HepG2 (cell line): ENCODE measurements around the gene TSPAN31. TPM values are rescaled to one million over a fixed set of nuclear protein-coding genes. Genes with fewer than 3 reads are reported as not detected.

Source experiments
- ARID2 ChIP-seq: sonication (generic); formaldehyde crosslinking; IDR thresholded peaks from 2 replicates; pipeline ENCODE4 v1.8.1; 2022; ENCODE audit warnings: mild to moderate bottlenecking, missing genetic modification reagents, borderline replicate concordance
- CHD2 ChIP-seq: IDR thresholded peaks from 2 replicates; pipeline ENCODE4 v1.6.1; 2011; ENCODE audit warnings: low read depth, low read length, improper control_type of control experiment
- HMGXB4 ChIP-seq, 2 experiments: sonication (generic) in 1 of 2; formaldehyde crosslinking in 1 of 2; IDR thresholded peaks; 2 replicates each; pipeline versions ENCODE4 v1.4.0 to v1.6.1; 2018 to 2020; ENCODE audit warnings: missing genetic modification reagents in 2 of 2, borderline replicate concordance in 1 of 2, low read depth in 1 of 2, mild to moderate bottlenecking in 1 of 2, missing biosample characterization in 1 of 2
- MED8 ChIP-seq: sonication (generic); formaldehyde crosslinking; IDR thresholded peaks from 2 replicates; pipeline ENCODE4 v1.8.1; 2023; ENCODE audit warnings: mild to moderate bottlenecking, missing genetic modification reagents; ENCODE audit not compliant: insufficient replicate concordance
- PAX8 ChIP-seq: sonication (generic); formaldehyde crosslinking; IDR thresholded peaks from 2 replicates; pipeline ENCODE4 v1.8.0; 2022; ENCODE audit warnings: mild to moderate bottlenecking, missing genetic modification reagents, borderline replicate concordance
- PRDM4 ChIP-seq: sonication (generic); formaldehyde crosslinking; IDR thresholded peaks from 2 replicates; pipeline ENCODE4 v1.9.0; 2021; ENCODE audit warnings: missing genetic modification reagents, borderline replicate concordance
- RXRA ChIP-seq: sonication (generic); formaldehyde crosslinking; IDR thresholded peaks from 2 replicates; pipeline ENCODE4 v1.5.1; 2020; ENCODE audit warnings: missing genetic modification reagents
- SRSF4 ChIP-seq: fragments of 200-400 bp; formaldehyde crosslinking; IDR thresholded peaks from one replicate; pipeline ENCODE4 v1.6.1; 2018; ENCODE audit warnings: mild to moderate bottlenecking, low read depth, low read length, moderate library complexity; ENCODE audit not compliant: poor library complexity, severe bottlenecking
- ZFAT ChIP-seq: sonication (generic); formaldehyde crosslinking; conservative IDR thresholded peaks from 2 replicates; pipeline ENCODE4 v1.8.1; 2023; ENCODE audit warnings: missing genetic modification reagents, inconsistent platforms
- ZNF251 ChIP-seq: sonication (generic); formaldehyde crosslinking; IDR thresholded peaks from 2 replicates; pipeline ENCODE4 v1.9.0; 2021; ENCODE audit warnings: mild to moderate bottlenecking, missing genetic modification reagents
- ZNF333 ChIP-seq: sonication (generic); formaldehyde crosslinking; IDR thresholded peaks from 2 replicates; pipeline ENCODE4 v1.4.0; 2020; ENCODE audit warnings: mild to moderate bottlenecking, missing genetic modification reagents, borderline replicate concordance
- ZNF34 ChIP-seq: sonication (generic); formaldehyde crosslinking; IDR thresholded peaks from 2 replicates; pipeline ENCODE4 v1.4.0; 2020; ENCODE audit warnings: mild to moderate bottlenecking, missing genetic modification reagents, borderline replicate concordance
- ZNF567 ChIP-seq: sonication (generic); formaldehyde crosslinking; IDR thresholded peaks from 2 replicates; pipeline ENCODE4 v1.8.1; 2023; ENCODE audit warnings: mild to moderate bottlenecking, missing genetic modification reagents, borderline replicate concordance
- ZNF652 ChIP-seq: IDR thresholded peaks from 2 replicates; pipeline ENCODE4 v1.6.1; 2016; ENCODE audit warnings: low read depth, borderline replicate concordance
- ZSCAN25 ChIP-seq: sonication (generic); formaldehyde crosslinking; IDR thresholded peaks from 2 replicates; pipeline ENCODE4 v1.8.0; 2022; ENCODE audit warnings: mild to moderate bottlenecking, missing genetic modification reagents
- polyA plus RNA-seq, 8 experiments: library from polyadenylated mRNA; depleted of rRNA in 3 of 8; stranded (reverse) in 7 of 8; unstranded in 1 of 8; fragments of >200 nt; fragmentation: Illumina TruSeq in 4 of 8; extraction: Trizol in 4 of 8; gene quantifications; 2 replicates each; pipeline versions ENCODE4 v1.2.1 to v1.2.3, GENCODE V29; 2011 to 2016; ENCODE audit warnings: low read depth in 4 of 8, missing spikeins in 1 of 8, mixed read lengths in 1 of 8; ENCODE audit not compliant: insufficient read depth in 1 of 8
- total RNA-seq, 5 experiments: library from RNA; depleted of rRNA; stranded (reverse); fragments of >200 nt; fragmentation: Illumina TruSeq; extraction: Trizol; gene quantifications; 2 replicates each; pipeline ENCODE4 v1.2.3, GENCODE V29; 2016; ENCODE audit warnings: low read depth in 1 of 5
- TF ChIP-seq, protein P1 (sequence below): IDR thresholded peaks from 2 replicates; pipeline ENCODE4 v1.6.1; 2016; ENCODE audit warnings: low read depth, borderline replicate concordance
- TF ChIP-seq, protein P2 (sequence below): sonication (generic); formaldehyde crosslinking; IDR thresholded peaks from 2 replicates; pipeline ENCODE4 v1.5.0; 2020; ENCODE audit warnings: missing genetic modification reagents
- TF ChIP-seq, protein P3 (sequence below): sonication (generic); formaldehyde crosslinking; IDR thresholded peaks from 2 replicates; pipeline ENCODE4 v1.5.0; 2020; ENCODE audit warnings: missing genetic modification reagents, mild to moderate bottlenecking, borderline replicate concordance
- TF ChIP-seq, protein P4 (sequence below): sonication (generic); IDR thresholded peaks from 2 replicates; pipeline ENCODE4 v1.6.1; 2016; ENCODE audit warnings: low read depth, borderline replicate concordance
- TF ChIP-seq, protein P5 (sequence below): IDR thresholded peaks from 2 replicates; pipeline ENCODE4 v1.6.1; 2016; ENCODE audit warnings: mild to moderate bottlenecking, missing biosample characterization, missing genetic modification reagents

The TSPAN31 gene
- total and polyA plus RNA-seq, 2 of the 13 experiments (the other 11 are each of a cell fraction or from before 2014, with no cell fraction given) = 10.4 to 24.6 TPM

- TF ChIP-seq ZNF652 (no peak), ZFAT (no peak), RXRA (CRISPR knock-in tag) (peak; percentile 50; the same call in 1 of the 2 replicates), PAX8 (CRISPR knock-in tag) (no peak), ZNF333 (CRISPR knock-in tag) (no peak; the same call in 1 of the 2 replicates), CHD2 (no peak), ZNF34 (CRISPR knock-in tag) (no peak), HMGXB4 (CRISPR knock-in tag; IDR thresholded peaks at IDR 0.05; ENCODE audit: borderline replicate concordance in 1 of 2, low read depth in 1 of 2) (peak; percentile 86 to 91), PRDM4 (CRISPR knock-in tag) (no peak), ZSCAN25 (CRISPR knock-in tag) (no peak), SRSF4 (no peak), ARID2 (CRISPR knock-in tag) (no peak), MED8 (CRISPR knock-in tag) (no peak), ZNF251 (CRISPR knock-in tag) (no peak), ZNF567 (CRISPR knock-in tag) (0 out of 2 replicates have a peak, but pooled peaks have one; percentile 66)
- TF ChIP-seq, protein P1, sequence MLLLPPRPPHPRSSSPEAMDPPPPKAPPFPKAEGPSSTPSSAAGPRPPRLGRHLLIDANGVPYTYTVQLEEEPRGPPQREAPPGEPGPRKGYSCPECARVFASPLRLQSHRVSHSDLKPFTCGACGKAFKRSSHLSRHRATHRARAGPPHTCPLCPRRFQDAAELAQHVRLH (CRISPR knock-in tag) = 0 out of 2 replicates have a peak, but pooled peaks have one; percentile 77
- TF ChIP-seq, protein P2, sequence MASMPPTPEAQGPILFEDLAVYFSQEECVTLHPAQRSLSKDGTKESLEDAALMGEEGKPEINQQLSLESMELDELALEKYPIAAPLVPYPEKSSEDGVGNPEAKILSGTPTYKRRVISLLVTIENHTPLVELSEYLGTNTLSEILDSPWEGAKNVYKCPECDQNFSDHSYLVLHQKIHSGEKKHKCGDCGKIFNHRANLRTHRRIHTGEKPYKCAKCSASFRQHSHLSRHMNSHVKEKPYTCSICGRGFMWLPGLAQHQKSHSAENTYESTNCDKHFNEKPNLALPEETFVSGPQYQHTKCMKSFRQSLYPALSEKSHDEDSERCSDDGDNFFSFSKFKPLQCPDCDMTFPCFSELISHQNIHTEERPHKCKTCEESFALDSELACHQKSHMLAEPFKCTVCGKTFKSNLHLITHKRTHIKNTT (CRISPR knock-in tag) = no peak
- TF ChIP-seq, protein P3, sequence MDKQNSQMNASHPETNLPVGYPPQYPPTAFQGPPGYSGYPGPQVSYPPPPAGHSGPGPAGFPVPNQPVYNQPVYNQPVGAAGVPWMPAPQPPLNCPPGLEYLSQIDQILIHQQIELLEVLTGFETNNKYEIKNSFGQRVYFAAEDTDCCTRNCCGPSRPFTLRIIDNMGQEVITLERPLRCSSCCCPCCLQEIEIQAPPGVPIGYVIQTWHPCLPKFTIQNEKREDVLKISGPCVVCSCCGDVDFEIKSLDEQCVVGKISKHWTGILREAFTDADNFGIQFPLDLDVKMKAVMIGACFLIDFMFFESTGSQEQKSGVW (CRISPR knock-in tag) = no peak
- TF ChIP-seq, protein P4, sequence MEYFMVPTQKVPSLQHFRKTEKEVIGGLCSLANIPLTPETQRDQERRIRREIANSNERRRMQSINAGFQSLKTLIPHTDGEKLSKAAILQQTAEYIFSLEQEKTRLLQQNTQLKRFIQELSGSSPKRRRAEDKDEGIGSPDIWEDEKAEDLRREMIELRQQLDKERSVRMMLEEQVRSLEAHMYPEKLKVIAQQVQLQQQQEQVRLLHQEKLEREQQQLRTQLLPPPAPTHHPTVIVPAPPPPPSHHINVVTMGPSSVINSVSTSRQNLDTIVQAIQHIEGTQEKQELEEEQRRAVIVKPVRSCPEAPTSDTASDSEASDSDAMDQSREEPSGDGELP = no peak
- TF ChIP-seq, protein P5, sequence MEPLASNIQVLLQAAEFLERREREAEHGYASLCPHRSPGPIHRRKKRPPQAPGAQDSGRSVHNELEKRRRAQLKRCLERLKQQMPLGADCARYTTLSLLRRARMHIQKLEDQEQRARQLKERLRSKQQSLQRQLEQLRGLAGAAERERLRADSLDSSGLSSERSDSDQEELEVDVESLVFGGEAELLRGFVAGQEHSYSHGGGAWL (CRISPR knock-in tag) = no peak
These were observed 20.3 kb downstream of the TSPAN31 start (continued) for GRCh38 chr12:57765003-57765697.
